MM.1S (cell line): ENCODE measurements around the gene CCDC171.

Experiments used
- EZH2phosphoT487 ChIP-seq: fragments of 300-600 bp; sonication (generic); IDR thresholded peaks from 2 replicates; pipeline ENCODE4 v1.6.1; 2018; ENCODE audit warnings: antibody characterized with exemption, low read length
- TF ChIP-seq, protein P1 (sequence below): fragments of 300-600 bp; sonication (generic); IDR thresholded peaks from 2 replicates; pipeline ENCODE4 v1.5.1; 2016; ENCODE audit warnings: antibody characterized with exemption, low read length, mixed read lengths

DNA sequence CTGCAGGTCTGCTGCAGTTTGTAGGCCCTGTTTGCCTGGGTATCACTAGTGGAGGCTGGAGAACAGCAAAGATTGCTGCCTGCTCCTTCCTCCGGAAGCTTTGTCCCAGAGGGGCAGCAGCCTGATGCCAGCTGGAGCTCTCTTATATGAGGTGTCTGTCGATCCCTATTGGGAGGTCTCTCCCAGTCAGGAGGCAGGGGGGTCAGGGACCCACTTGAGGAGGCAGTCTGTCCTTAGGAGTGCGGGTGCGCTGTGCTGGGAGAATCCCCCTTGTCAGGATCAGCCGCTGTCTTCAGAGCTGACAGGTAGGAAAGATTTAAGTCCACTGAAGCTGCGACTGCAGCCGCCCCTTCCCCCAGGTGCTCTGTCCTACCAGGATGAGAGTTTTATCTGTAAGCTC lies 64.9 kb downstream of the CCDC171 start:
- TF ChIP-seq, protein P1, sequence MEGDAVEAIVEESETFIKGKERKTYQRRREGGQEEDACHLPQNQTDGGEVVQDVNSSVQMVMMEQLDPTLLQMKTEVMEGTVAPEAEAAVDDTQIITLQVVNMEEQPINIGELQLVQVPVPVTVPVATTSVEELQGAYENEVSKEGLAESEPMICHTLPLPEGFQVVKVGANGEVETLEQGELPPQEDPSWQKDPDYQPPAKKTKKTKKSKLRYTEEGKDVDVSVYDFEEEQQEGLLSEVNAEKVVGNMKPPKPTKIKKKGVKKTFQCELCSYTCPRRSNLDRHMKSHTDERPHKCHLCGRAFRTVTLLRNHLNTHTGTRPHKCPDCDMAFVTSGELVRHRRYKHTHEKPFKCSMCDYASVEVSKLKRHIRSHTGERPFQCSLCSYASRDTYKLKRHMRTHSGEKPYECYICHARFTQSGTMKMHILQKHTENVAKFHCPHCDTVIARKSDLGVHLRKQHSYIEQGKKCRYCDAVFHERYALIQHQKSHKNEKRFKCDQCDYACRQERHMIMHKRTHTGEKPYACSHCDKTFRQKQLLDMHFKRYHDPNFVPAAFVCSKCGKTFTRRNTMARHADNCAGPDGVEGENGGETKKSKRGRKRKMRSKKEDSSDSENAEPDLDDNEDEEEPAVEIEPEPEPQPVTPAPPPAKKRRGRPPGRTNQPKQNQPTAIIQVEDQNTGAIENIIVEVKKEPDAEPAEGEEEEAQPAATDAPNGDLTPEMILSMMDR = no peak
- no peak for TF ChIP-seq EZH2phosphoT487
